HG03558 (cell line): ENCODE measurements around the gene SV2B.

ENCODE experiments used
- ATAC-seq: cut with Tn5 transposase; IDR thresholded peaks from one replicate; pipeline ENCODE4 v1.9.1; 2021; ENCODE audit warnings: moderate number of reproducible peaks; ENCODE audit not compliant: unreplicated experiment; ENCODE audit errors: extremely low read depth

Gene SV2B

GRCh38 chr15:91258415-91258759 lies 158.3 kb downstream of the SV2B start:
- no peak for ATAC-seq

GRCh38 chr15:91259077-91259476 lies 159.0 kb downstream of the SV2B start:
- no peak for ATAC-seq

- no peak for ATAC-seq
Observed at GRCh38 chr15:91261345-91261744, 161.3 kb downstream of the SV2B start.

GRCh38 chr15:91263632-91264531 lies 163.8 kb downstream of the SV2B start:
- ATAC-seq, result no peak

GRCh38 chr15:91264651-91265351 lies 164.7 kb downstream of the SV2B start:
- no peak for ATAC-seq

- no peak for ATAC-seq
Observed at GRCh38 chr15:91265416-91265940, 165.4 kb downstream of the SV2B start.

- no peak for ATAC-seq
Observed at GRCh38 chr15:91268510-91268909, 168.5 kb downstream of the SV2B start.

GRCh38 chr15:91270747-91271146 lies 170.7 kb downstream of the SV2B start:
- ATAC-seq, result no peak

- no peak for ATAC-seq
Observed at GRCh38 chr15:91271565-91272153, 171.6 kb downstream of the SV2B start.

- ATAC-seq, result no peak
Observed at GRCh38 chr15:91275844-91276243, 175.8 kb downstream of the SV2B start.

- no peak for ATAC-seq
Observed at GRCh38 chr15:91278951-91279350, 178.9 kb downstream of the SV2B start.

- ATAC-seq, result no peak
Observed at GRCh38 chr15:91279486-91279885, 179.4 kb downstream of the SV2B start.

GRCh38 chr15:91281947-91282346 lies 181.9 kb downstream of the SV2B start:
- no peak for ATAC-seq

- ATAC-seq, result no peak
Observed at GRCh38 chr15:91282486-91282885, 182.4 kb downstream of the SV2B start.

GRCh38 chr15:91283155-91283554 lies 183.1 kb downstream of the SV2B start:
- ATAC-seq, result no peak

GRCh38 chr15:91284758-91285466 lies 184.9 kb downstream of the SV2B start:
- ATAC-seq, result no peak

GRCh38 chr15:91289324-91289723 lies 189.3 kb downstream of the SV2B start:
- ATAC-seq, result no peak

- ATAC-seq, result no peak
Observed at GRCh38 chr15:91290553-91290952, 190.5 kb downstream of the SV2B start.

- no peak for ATAC-seq
Observed at GRCh38 chr15:91291673-91292072, 191.6 kb downstream of the SV2B start.

GRCh38 chr15:91294344-91294743 lies 194.3 kb downstream of the SV2B start:
- no peak for ATAC-seq
